K562 (cell line): Measurements from ENCODE around the gene PRSS38. TPM values are rescaled to one million over a fixed set of nuclear protein-coding genes. Genes with fewer than 3 reads are reported as not detected.

Experiments used
- ATAC-seq: fragments of 200-7000 bp; cut with Tn5 transposase; 3 replicates; pipeline ENCODE4 v1.9.1; 2020; ENCODE audit warnings: moderate library complexity
- BruUV-seq: library from RNA; stranded (reverse); fragments of 400-500 nt; replicated peaks from 2 replicates; lab custom pipeline; 2021; lab: Mats Ljungman, UMichigan
- CTCF ChIA-PET: fragments of 300-600 bp; formaldehyde crosslinking; extraction: SDS; loops from one replicate; lab custom pipeline; 2021; ENCODE audit warnings: low intra/inter-chr PET ratio; lab: Yijun Ruan, JAX
- POLR2A ChIA-PET: fragments of 300-600, 350-650 bp; sonication (Branson Sonifier 250); formaldehyde crosslinking; extraction: SDS; loops from one replicate; lab custom pipeline; 2021; ENCODE audit warnings: antibody characterized with exemption, inconsistent platforms; lab: Yijun Ruan, JAX
- DNase-seq, 4 experiments: peaks; one replicate each; pipeline versions ENCODE4 v3.0.0 to v3.0.0-alpha.2; 2011 to 2018; ENCODE audit warnings: low spot score in 3 of 4, mixed read lengths in 3 of 4; ENCODE audit errors: extremely low read depth in 1 of 4
- FAIRE-seq: peaks from 2 replicates; lab custom pipeline; 2011; peaks lifted over from hg19 to GRCh38; lab: Jason Lieb, UNC
- H2AFZ ChIP-seq: 2 replicates; pipeline ENCODE4 v1.6.0; 2011; ENCODE audit warnings: low read depth, low read length, control low read depth, inconsistent platforms
- H3K27ac ChIP-seq: fragments of 200-600 bp; 3 replicates; pipeline ENCODE4 v1.8.0; 2011; ENCODE audit warnings: low read depth, mild to moderate bottlenecking, control low read depth, inconsistent platforms, low read length, moderate library complexity, mixed read lengths; ENCODE audit errors: extremely low read depth
- H3K27me3 ChIP-seq, 2 experiments: fragments of 300-600 bp in 1 of 2; 2 replicates in 1 of 2; 3 replicates in 1 of 2; pipeline versions ENCODE4 v1.6.0 to v1.8.0; 2011; ENCODE audit warnings: inconsistent platforms in 2 of 2, low read length in 2 of 2, mild to moderate bottlenecking in 1 of 2, mixed read lengths in 1 of 2, moderate library complexity in 1 of 2; ENCODE audit not compliant: control insufficient read depth in 2 of 2, insufficient read depth in 2 of 2
- H3K36me3 ChIP-seq: fragments of 300-600 bp; 3 replicates; pipeline ENCODE4 v1.8.0; 2011; ENCODE audit warnings: mild to moderate bottlenecking, low read length, inconsistent platforms; ENCODE audit not compliant: control insufficient read depth, insufficient read depth
- H3K4me1 ChIP-seq, 2 experiments: fragments of 200-600 bp in 1 of 2; replicated peaks in 1 of 2; 2 replicates in 1 of 2; 3 replicates in 1 of 2; pipeline versions ENCODE4 v1.5.1 to v1.8.0; 2011; ENCODE audit warnings: inconsistent platforms in 2 of 2, low read length in 2 of 2, mild to moderate bottlenecking in 1 of 2, mixed read lengths in 1 of 2, moderate library complexity in 1 of 2; ENCODE audit not compliant: control insufficient read depth in 2 of 2, insufficient read depth in 2 of 2
- H3K4me2 ChIP-seq: 2 replicates; pipeline ENCODE4 v1.6.1; 2011; ENCODE audit warnings: low read length, control low read depth, inconsistent platforms, mixed read lengths; ENCODE audit not compliant: insufficient read depth
- H3K4me3 ChIP-seq: fragments of 200-600 bp; sonication (generic), shearing (Covaris generic); 2 replicates; pipeline ENCODE4 v1.5.1; 2016; ENCODE audit warnings: control low read depth, inconsistent platforms
- H3K79me2 ChIP-seq: fragments of 200-600 bp; 3 replicates; pipeline ENCODE4 v1.8.0; 2011; ENCODE audit warnings: low read length, inconsistent platforms; ENCODE audit not compliant: control insufficient read depth, insufficient read depth
- H3K9ac ChIP-seq, 2 experiments: 2 replicates each; pipeline versions ENCODE4 v1.6.0 to v1.6.1; 2011; ENCODE audit warnings: low read depth in 2 of 2, low read length in 2 of 2, control low read depth in 1 of 2, inconsistent platforms in 1 of 2, mild to moderate bottlenecking in 1 of 2, mixed read lengths in 1 of 2; ENCODE audit not compliant: insufficient read depth in 1 of 2
- H3K9me1 ChIP-seq: one replicate; pipeline ENCODE4 v1.6.0; 2011; ENCODE audit warnings: inconsistent platforms, mild to moderate bottlenecking, low read length, moderate library complexity; ENCODE audit not compliant: control insufficient read depth, insufficient read depth
- H3K9me3 ChIP-seq: replicated peaks from 2 replicates; pipeline ENCODE4 v1.5.1; 2011; ENCODE audit warnings: low read depth, low read length, inconsistent platforms; ENCODE audit not compliant: control insufficient read depth, insufficient read depth
- H4K20me1 ChIP-seq: replicated peaks from 2 replicates; pipeline ENCODE4 v1.6.1; 2011; ENCODE audit warnings: low read length, inconsistent platforms, mixed read lengths; ENCODE audit not compliant: control insufficient read depth, insufficient read depth
- BRCA1 ChIP-seq, 2 experiments: fragments of 450-650 bp in 1 of 2; sonication (generic) in 1 of 2; formaldehyde crosslinking in 1 of 2; IDR thresholded peaks; 2 replicates each; pipeline versions ENCODE4 v1.5.0 to v1.6.1; 2017 to 2020; ENCODE audit warnings: mild to moderate bottlenecking in 1 of 2, missing genetic modification reagents in 1 of 2
- CC2D1A ChIP-seq: fragments of 450-650 bp; IDR thresholded peaks from 2 replicates; pipeline ENCODE4 v1.6.1; 2017; ENCODE audit warnings: mild to moderate bottlenecking
- RBM22 ChIP-seq: fragments of 200-400 bp; formaldehyde crosslinking; IDR thresholded peaks from 2 replicates; pipeline ENCODE4 v1.6.1; 2018; ENCODE audit warnings: low read length, low read depth; ENCODE audit not compliant: poor library complexity, severe bottlenecking
- THRAP3 ChIP-seq: fragments of 450-650 bp; IDR thresholded peaks from 2 replicates; pipeline ENCODE4 v1.6.1; 2016; ENCODE audit warnings: mild to moderate bottlenecking, inconsistent platforms, borderline replicate concordance
- ZFP36 ChIP-seq: fragments of 150-350 bp; IDR thresholded peaks from 2 replicates; pipeline ENCODE4 v1.6.1; 2018; ENCODE audit warnings: low read length, low read depth; ENCODE audit not compliant: partially characterized antibody
- WGBS: fragments of 100-300 bp; shearing (Covaris generic); methylation state at CpG from one replicate; pipeline ENCODE4 v1.1.6; 2016; ENCODE audit warnings: low coverage, mixed read lengths; ENCODE audit not compliant: insufficient coverage; ENCODE audit errors: missing lambda C conversion rate; 5-methylcytosine and 5-hydroxymethylcytosine counted together
- in situ Hi-C: fragments of 300-500 bp; cut with MboI; formaldehyde crosslinking; loops from 4 replicates; pipeline ENCODE4 v1.15.0; 2018; ENCODE audit warnings: inconsistent platforms, mixed read lengths
- intact Hi-C: fragments of 100-400 bp; cut with micrococcal nuclease; formaldehyde crosslinking; loops from 2 replicates; pipeline ENCODE4 v1.14.2; 2022
- polyA plus RNA-seq, 8 experiments: library from polyadenylated mRNA; depleted of rRNA in 4 of 8; stranded (reverse) in 5 of 8; unstranded in 3 of 8; fragments of >200 nt; fragmentation: Nextera tagmentation in 2 of 8; fragmentation: Illumina TruSeq in 1 of 8; extraction: Ambion mirVana in 2 of 8; extraction: Trizol in 1 of 8; gene quantifications; 2 replicates each; pipeline versions ENCODE4 v1.2.1 to v1.2.3, GENCODE V29; 2011 to 2014; ENCODE audit warnings: inconsistent platforms in 1 of 8, missing spikeins in 1 of 8
- total RNA-seq, 7 experiments: library from RNA; depleted of rRNA in 6 of 7; stranded (reverse); fragments of >200 nt in 6 of 7; fragmentation: Illumina TruSeq in 2 of 7; extraction: Trizol in 2 of 7; gene quantifications; 2 replicates each; pipeline versions ENCODE4 v1.2.1 to v1.2.3, GENCODE V29; 2011 to 2021; ENCODE audit warnings: low replicate concordance in 1 of 7
- TF ChIP-seq, protein P1 (sequence below): fragments of 200-800 bp; sonication (Bioruptor generic); IDR thresholded peaks from 2 replicates; pipeline ENCODE4 v1.6.1; 2016; ENCODE audit warnings: missing genetic modification characterization, missing compliant biosample characterization
- TF ChIP-seq, protein P2 (sequence below): fragments of 250-450 bp; sonication (Bioruptor Pico); IDR thresholded peaks from 2 replicates; pipeline ENCODE4 v1.5.0; 2020; ENCODE audit warnings: mild to moderate bottlenecking

The PRSS38 gene
- total and polyA plus RNA-seq, 9 of the 15 experiments (the other 6 are each of a cell fraction or from before 2014, with no cell fraction given): 0.09 to 0.14 TPM; not detected in 7

DNA sequence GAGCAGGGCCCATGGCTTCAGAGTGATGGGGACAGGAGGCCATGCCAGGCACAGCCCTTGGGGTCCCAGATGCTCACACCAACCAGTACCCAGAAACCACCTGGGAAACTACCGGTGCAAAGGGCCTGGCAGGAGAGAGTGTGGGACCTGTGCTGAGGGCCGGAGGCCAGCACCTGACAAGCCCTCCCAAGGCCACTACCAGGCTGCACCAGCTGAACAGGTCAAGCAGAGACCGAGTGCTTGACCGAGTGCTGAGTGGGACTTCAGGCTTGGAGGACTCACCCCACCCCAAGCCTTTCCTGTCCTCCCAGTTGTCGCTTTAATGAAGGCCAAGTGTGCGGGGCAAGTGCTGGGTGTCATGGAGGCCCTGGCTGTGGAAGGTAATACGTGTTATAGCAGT is 43.7 kb upstream of the PRSS38 start:
- peaks cover 47% of the 10 kb centered on the region; the same call in 2 of the 3 replicates for H3K36me3 ChIP-seq
- no peaks in the 10 kb centered on the region for H3K79me2 ChIP-seq
- no peak for ATAC-seq
- 95% methylated on average over 7 of the region's 7 CpGs for WGBS
- no peaks in the 10 kb centered on the region for H3K9me3 ChIP-seq
- H3K4me1 ChIP-seq: peaks cover 0 to 7% of the 10 kb centered on the region in 2 experiments; a peak in 1 of 5 replicates
- no peak overlapping the region for H3K27ac ChIP-seq
- intact Hi-C loops: no loop called here
- POLR2A ChIA-PET: no interaction called here
- H3K4me2 ChIP-seq: no peak overlapping the region
- H4K20me1 ChIP-seq: 0 out of 2 replicates have a peak, but pooled peaks cover 6% of the 10 kb centered on the region
- H3K27me3 ChIP-seq: no peaks in the 10 kb centered on the region
- no TSS peak for BruUV-seq
- CTCF ChIA-PET: no interaction called here
- no peak overlapping the region for H2AFZ ChIP-seq
- no peak for FAIRE-seq
- peaks cover 3% of the 10 kb centered on the region for H3K9me1 ChIP-seq
- no peak for DNase-seq
- no peak overlapping the region for H3K9ac ChIP-seq
- TF ChIP-seq BRCA1 (IDR thresholded peaks at IDR 0.05) (no peak), BRCA1 (CRISPR knock-in tag; IDR thresholded peaks at IDR 0.05) (no peak), CC2D1A (no peak), ZFP36 (no peak), RBM22 (no peak), THRAP3 (no peak)
- TF ChIP-seq, protein P1, sequence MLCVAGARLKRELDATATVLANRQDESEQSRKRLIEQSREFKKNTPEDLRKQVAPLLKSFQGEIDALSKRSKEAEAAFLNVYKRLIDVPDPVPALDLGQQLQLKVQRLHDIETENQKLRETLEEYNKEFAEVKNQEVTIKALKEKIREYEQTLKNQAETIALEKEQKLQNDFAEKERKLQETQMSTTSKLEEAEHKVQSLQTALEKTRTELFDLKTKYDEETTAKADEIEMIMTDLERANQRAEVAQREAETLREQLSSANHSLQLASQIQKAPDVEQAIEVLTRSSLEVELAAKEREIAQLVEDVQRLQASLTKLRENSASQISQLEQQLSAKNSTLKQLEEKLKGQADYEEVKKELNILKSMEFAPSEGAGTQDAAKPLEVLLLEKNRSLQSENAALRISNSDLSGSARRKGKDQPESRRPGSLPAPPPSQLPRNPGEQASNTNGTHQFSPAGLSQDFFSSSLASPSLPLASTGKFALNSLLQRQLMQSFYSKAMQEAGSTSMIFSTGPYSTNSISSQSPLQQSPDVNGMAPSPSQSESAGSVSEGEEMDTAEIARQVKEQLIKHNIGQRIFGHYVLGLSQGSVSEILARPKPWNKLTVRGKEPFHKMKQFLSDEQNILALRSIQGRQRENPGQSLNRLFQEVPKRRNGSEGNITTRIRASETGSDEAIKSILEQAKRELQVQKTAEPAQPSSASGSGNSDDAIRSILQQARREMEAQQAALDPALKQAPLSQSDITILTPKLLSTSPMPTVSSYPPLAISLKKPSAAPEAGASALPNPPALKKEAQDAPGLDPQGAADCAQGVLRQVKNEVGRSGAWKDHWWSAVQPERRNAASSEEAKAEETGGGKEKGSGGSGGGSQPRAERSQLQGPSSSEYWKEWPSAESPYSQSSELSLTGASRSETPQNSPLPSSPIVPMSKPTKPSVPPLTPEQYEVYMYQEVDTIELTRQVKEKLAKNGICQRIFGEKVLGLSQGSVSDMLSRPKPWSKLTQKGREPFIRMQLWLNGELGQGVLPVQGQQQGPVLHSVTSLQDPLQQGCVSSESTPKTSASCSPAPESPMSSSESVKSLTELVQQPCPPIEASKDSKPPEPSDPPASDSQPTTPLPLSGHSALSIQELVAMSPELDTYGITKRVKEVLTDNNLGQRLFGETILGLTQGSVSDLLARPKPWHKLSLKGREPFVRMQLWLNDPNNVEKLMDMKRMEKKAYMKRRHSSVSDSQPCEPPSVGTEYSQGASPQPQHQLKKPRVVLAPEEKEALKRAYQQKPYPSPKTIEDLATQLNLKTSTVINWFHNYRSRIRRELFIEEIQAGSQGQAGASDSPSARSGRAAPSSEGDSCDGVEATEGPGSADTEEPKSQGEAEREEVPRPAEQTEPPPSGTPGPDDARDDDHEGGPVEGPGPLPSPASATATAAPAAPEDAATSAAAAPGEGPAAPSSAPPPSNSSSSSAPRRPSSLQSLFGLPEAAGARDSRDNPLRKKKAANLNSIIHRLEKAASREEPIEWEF: no peak
- TF ChIP-seq, protein P2, sequence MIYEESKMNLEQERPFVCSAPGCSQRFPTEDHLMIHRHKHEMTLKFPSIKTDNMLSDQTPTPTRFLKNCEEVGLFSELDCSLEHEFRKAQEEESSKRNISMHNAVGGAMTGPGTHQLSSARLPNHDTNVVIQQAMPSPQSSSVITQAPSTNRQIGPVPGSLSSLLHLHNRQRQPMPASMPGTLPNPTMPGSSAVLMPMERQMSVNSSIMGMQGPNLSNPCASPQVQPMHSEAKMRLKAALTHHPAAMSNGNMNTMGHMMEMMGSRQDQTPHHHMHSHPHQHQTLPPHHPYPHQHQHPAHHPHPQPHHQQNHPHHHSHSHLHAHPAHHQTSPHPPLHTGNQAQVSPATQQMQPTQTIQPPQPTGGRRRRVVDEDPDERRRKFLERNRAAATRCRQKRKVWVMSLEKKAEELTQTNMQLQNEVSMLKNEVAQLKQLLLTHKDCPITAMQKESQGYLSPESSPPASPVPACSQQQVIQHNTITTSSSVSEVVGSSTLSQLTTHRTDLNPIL (CRISPR knock-in tag): no peak
- in situ Hi-C loops: no loop called here
- no peak overlapping the region for H3K4me3 ChIP-seq
